Kidney (tissue), 14 donors: Measurements from ENCODE around the gene SUSD4. TPM values are rescaled to one million over a fixed set of nuclear protein-coding genes. Genes with fewer than 3 reads are reported as not detected.

Experiments used
- DNase-seq, 5 donors: peaks; one replicate each; pipeline ENCODE4 v3.0.0-alpha.2; 2013 to 2020
- FAIRE-seq: peaks from 2 replicates; lab custom pipeline; 2012; peaks lifted over from hg19 to GRCh38; lab: Jason Lieb, UNC
- H3K27ac ChIP-seq, 2 donors: one replicate each; pipeline ENCODE4 v1.7.0; 2013; ENCODE audit warnings: low read depth in 2 of 2, low read length in 2 of 2, inconsistent platforms in 1 of 2
- H3K27me3 ChIP-seq: one replicate; pipeline ENCODE4 v1.7.1; 2013; ENCODE audit warnings: low read length, inconsistent platforms; ENCODE audit not compliant: control insufficient read depth, insufficient read depth
- H3K36me3 ChIP-seq, 3 donors: one replicate each; pipeline versions ENCODE4 v1.7.0 to v1.7.1; 2013; ENCODE audit warnings: low read length in 3 of 3, control low read depth in 1 of 3, inconsistent platforms in 1 of 3; ENCODE audit not compliant: insufficient read depth in 3 of 3, control insufficient read depth in 2 of 3
- H3K4me1 ChIP-seq, 3 donors: one replicate each; pipeline versions ENCODE4 v1.7.0 to v1.7.1; 2013; ENCODE audit warnings: low read length in 3 of 3, inconsistent platforms in 1 of 3, low read depth in 1 of 3; ENCODE audit not compliant: control insufficient read depth in 2 of 3, insufficient read depth in 2 of 3
- H3K4me3 ChIP-seq, 3 donors: one replicate each; pipeline versions ENCODE4 v1.7.0 to v1.8.1; 2013; ENCODE audit warnings: low read length in 3 of 3, control low read depth in 1 of 3, inconsistent platforms in 1 of 3
- H3K9ac ChIP-seq, 3 donors: one replicate each; pipeline versions ENCODE4 v1.7.0 to v1.7.1; 2013; ENCODE audit warnings: low read length in 3 of 3, control low read depth in 1 of 3, inconsistent platforms in 1 of 3
- H3K9me3 ChIP-seq, 3 donors: one replicate each; pipeline versions ENCODE4 v1.7.0 to v1.7.1; 2013; ENCODE audit warnings: low read length in 3 of 3, control low read depth in 1 of 3, inconsistent platforms in 1 of 3; ENCODE audit not compliant: control insufficient read depth in 2 of 3, insufficient read depth in 1 of 3
- CTCF ChIP-seq: IDR thresholded peaks from 3 replicates; pipeline ENCODE4 v1.5.1; 2012; ENCODE audit warnings: mild to moderate bottlenecking, moderate library complexity, borderline replicate concordance; ENCODE audit not compliant: insufficient read depth; ENCODE audit errors: extremely low read depth
- intact Hi-C: fragments of 100-400 bp; cut with DNase I; formaldehyde crosslinking; loops from one replicate; pipeline ENCODE4 v1.11.1; 2022
- polyA plus RNA-seq: library from polyadenylated mRNA; stranded (reverse); fragments of 350-450 nt; fragmentation: Illumina TruSeq; extraction: RNeasy Lipid Tissue Mini Kit (QIAGEN cat#74804); gene quantifications from one replicate; pipeline ENCODE4 v1.2.3, GENCODE V29; 2014; ENCODE audit warnings: low read depth, low replicate concordance; ENCODE audit not compliant: insufficient read depth
- total RNA-seq: library from RNA; stranded (reverse); fragmentation: NEBNext Ultra II Directional; extraction: Animal tissue kit (Norgen Biotek cat#: 25700); gene quantifications from one replicate; pipeline ENCODE4 v1.2.1, GENCODE V29; 2021
- donor health status: control.
- donor health status: control.
- donor health status: control.
- donor health status: control.
- donor health status: control.
- donor health status: DM: yes; HTN: yes; CAD: no.
- donor health status: Normal renal cell carcinoma (clear cell type).

SUSD4 gene
- total and polyA plus RNA-seq, 2 donors from 2014 or later = 14.0 to 23.7 TPM

DNA sequence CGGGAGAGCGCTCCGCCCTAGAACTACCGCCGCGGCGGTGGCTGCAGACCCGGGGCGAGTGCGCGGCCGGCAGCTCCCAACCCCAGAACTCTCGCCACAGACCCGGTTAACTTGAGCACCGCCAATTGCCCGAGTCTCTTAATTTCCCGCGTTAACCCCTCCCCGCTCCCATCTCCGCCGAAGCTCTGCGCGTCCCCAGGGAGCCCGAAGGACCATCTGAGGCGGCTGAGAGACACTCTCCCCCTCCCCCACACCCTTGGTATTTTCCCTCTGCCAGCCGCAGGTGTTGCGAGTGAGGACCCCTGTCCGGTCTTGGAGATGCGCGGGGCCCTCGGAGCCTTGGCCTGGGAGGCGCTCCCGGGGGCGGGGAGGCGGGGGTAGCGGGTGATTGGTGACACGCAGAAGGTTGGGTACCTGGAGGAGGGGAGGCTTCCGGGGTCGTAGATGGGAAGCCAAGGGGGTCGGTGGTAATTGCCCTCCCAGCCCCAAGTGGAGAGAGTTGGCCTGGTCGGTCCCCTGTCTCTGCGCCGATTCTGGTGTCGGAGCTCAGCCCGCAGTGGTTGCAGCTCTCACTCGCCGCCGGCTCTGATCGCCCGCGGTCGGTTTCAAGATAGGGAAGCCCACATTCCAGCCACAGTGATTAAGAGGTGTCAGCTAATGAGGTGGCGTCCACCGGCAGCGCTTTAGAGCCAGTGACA is 858 bp upstream of the SUSD4 start:
- peaks cover 0 to 4% (median 0%) of the 10 kb centered on the region in 3 donors for H3K4me1 ChIP-seq
- intact Hi-C loops = no loop called here
- H3K36me3 ChIP-seq = no peaks in the 10 kb centered on the region
- FAIRE-seq (no peak), DNase-seq (peak; percentile 31 to 74 (median 42))
- H3K4me3 ChIP-seq = peak overlapping the region in 2 of 3 donors; percentile 36 to 48
- no peak overlapping the region for H3K27ac ChIP-seq
- TF ChIP-seq CTCF = no peak
- no peaks in the 10 kb centered on the region for H3K27me3 ChIP-seq
- H3K9me3 ChIP-seq = no peaks in the 10 kb centered on the region
- H3K9ac ChIP-seq = peak overlapping the region in 1 of 3 donors; percentile 34

DNA sequence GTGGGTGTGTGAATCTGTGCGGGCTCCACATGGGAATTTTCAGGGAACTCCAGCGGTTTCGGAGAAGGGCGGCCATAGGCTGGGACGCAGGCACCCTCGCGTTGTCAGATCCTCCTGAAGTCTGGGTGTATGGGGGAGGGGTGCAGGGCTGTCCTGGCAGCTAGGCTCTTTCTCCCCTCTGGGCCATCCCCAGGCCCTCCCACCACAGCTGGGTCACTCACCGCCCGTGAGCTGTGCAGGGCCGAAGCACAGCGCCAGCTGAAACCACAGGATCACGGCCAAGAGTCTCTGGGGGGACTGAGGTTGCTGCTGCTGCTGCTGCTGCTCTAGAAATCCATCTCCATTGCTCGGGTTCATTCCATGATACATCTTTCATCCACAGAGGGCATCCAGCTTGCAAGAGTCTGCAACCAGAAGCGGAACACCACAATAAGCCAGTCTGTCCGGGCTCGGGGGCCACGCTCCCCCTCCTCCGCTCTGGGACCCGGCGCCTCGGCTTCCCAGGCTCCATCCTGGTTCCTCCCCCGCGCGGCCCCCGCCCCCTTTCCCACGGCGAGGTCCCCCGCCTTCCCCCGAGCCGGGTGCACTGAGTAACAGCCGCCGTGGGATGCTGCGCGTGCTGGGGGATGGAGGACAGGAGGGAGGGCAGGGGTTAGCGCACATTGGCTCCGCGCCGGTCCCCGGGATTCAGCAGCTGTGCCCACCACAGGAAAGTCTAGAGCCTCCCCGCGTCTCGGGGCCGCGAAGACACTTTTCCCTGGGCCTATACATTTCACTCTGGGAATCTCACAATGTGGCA is 720 bp downstream of the SUSD4 start:
- Histone ChIP-seq H3K9me3 (no peaks in the 10 kb centered on the region), H3K9ac (peak overlapping the region in 1 of 3 donors; percentile 24), H3K36me3 (no peaks in the 10 kb centered on the region), H3K4me3 (peak overlapping the region; percentile 36 to 60 (median 45)), H3K27me3 (no peaks in the 10 kb centered on the region), H3K4me1 (peaks cover 0 to 4% (median 0%) of the 10 kb centered on the region in 3 donors), H3K27ac (no peak overlapping the region)
- DNase-seq (peak; percentile 51 to 83 (median 57)), FAIRE-seq (no peak)
- no peak for TF ChIP-seq CTCF
- intact Hi-C loops = no loop called here

GRCh38 chr1:223358826-223359225 is 5.2 kb downstream of the SUSD4 start:
- H3K27me3 ChIP-seq = no peaks in the 10 kb centered on the region
- no peak for TF ChIP-seq CTCF
- intact Hi-C loops = no loop called here
- H3K9me3 ChIP-seq = no peaks in the 10 kb centered on the region
- peaks cover 0 to 4% (median 0%) of the 10 kb centered on the region in 3 donors for H3K4me1 ChIP-seq
- H3K27ac ChIP-seq = no peak overlapping the region
- H3K4me3 ChIP-seq = no peak overlapping the region
- no peaks in the 10 kb centered on the region for H3K36me3 ChIP-seq
- no peak for FAIRE-seq
- no peak overlapping the region for H3K9ac ChIP-seq
- no peak for DNase-seq
